ENCODE results near the gene C1orf115. TPM values are rescaled to one million over a fixed set of nuclear protein-coding genes. Genes with fewer than 3 reads are reported as not detected.

C1orf115 gene
- total RNA-seq, 1 donor from 2014 or later = 1.8 TPM

GRCh38 chr1:220708244-220708643, 18.1 kb downstream of the C1orf115 start:
- Histone ChIP-seq H3K36me3 (ENCODE audit: insufficient read depth, low read length) (no peaks in the 10 kb centered on the region), H3K9me3 (ENCODE audit: insufficient read depth, low read depth, low read length) (no peaks in the 10 kb centered on the region), H3K4me2 (ENCODE audit: low read length) (no peak overlapping the region), H3K27me3 (ENCODE audit: insufficient read depth, low read length) (no peaks in the 10 kb centered on the region), H2AFZ (ENCODE audit: low read depth, low read length) (no peak overlapping the region), H3K9ac (ENCODE audit: low read length) (no peak overlapping the region), H3K4me1 (ENCODE audit: insufficient read depth, low read length) (no peaks in the 10 kb centered on the region), H3K27ac (ENCODE audit: low read depth, low read length) (no peak overlapping the region), H3K4me3 (ENCODE audit: insufficient read depth, low read depth, low read length) (no peak overlapping the region), H3K79me2 (ENCODE audit: insufficient read depth, low read length) (no peaks in the 10 kb centered on the region), H4K20me1 (ENCODE audit: insufficient read depth, low read length) (no peaks in the 10 kb centered on the region)
- Mint-ChIP-seq H3K4me1 (ENCODE audit: low read depth, unreplicated experiment) (no peaks in the 10 kb centered on the region), H3K27ac (ENCODE audit: unreplicated experiment) (no peak overlapping the region), H3K36me3 (ENCODE audit: low read depth, unreplicated experiment) (no peaks in the 10 kb centered on the region), H3K9me3 (ENCODE audit: unreplicated experiment) (peaks cover 3% of the 10 kb centered on the region), H3K27me3 (ENCODE audit: low read depth, unreplicated experiment) (peaks cover 16% of the 10 kb centered on the region), H3K4me3 (ENCODE audit: unreplicated experiment) (no peak overlapping the region)
- DNase-seq (ENCODE audit: low read depth) = no peak
- TF ChIP-seq EZH2 (IDR thresholded peaks at IDR 0.05; ENCODE audit: insufficient read depth, low read length) (no peak), CTCF (IDR thresholded peaks at IDR 0.05; ENCODE audit: insufficient read depth, low read depth, low read length) (no peak)
- FAIRE-seq = no peak

GRCh38 chr1:220708936-220709801, 19.0 kb downstream of the C1orf115 start:
- no peaks in the 10 kb centered on the region for H3K36me3 Mint-ChIP-seq (ENCODE audit: low read depth, unreplicated experiment)
- no peak overlapping the region for H3K9ac ChIP-seq (ENCODE audit: low read length)
- H3K9me3 ChIP-seq (ENCODE audit: insufficient read depth, low read depth, low read length) = no peaks in the 10 kb centered on the region
- no peak overlapping the region for H2AFZ ChIP-seq (ENCODE audit: low read depth, low read length)
- no peak overlapping the region for H3K4me3 ChIP-seq (ENCODE audit: insufficient read depth, low read depth, low read length)
- H3K4me2 ChIP-seq (ENCODE audit: low read length) = no peak overlapping the region
- no peak overlapping the region for H3K27ac ChIP-seq (ENCODE audit: low read depth, low read length)
- FAIRE-seq (no peak), DNase-seq (ENCODE audit: low read depth) (no peak)
- no peak overlapping the region for H3K27ac Mint-ChIP-seq (ENCODE audit: unreplicated experiment)
- peaks cover 2% of the 10 kb centered on the region for H3K9me3 Mint-ChIP-seq (ENCODE audit: unreplicated experiment)
- no peak overlapping the region for H3K4me3 Mint-ChIP-seq (ENCODE audit: unreplicated experiment)
- H3K4me1 ChIP-seq (ENCODE audit: insufficient read depth, low read length) = no peaks in the 10 kb centered on the region
- H3K27me3 Mint-ChIP-seq (ENCODE audit: low read depth, unreplicated experiment) = peaks cover 14% of the 10 kb centered on the region
- H3K36me3 ChIP-seq (ENCODE audit: insufficient read depth, low read length) = no peaks in the 10 kb centered on the region
- H3K27me3 ChIP-seq (ENCODE audit: insufficient read depth, low read length) = no peaks in the 10 kb centered on the region
- no peaks in the 10 kb centered on the region for H3K4me1 Mint-ChIP-seq (ENCODE audit: low read depth, unreplicated experiment)
- no peaks in the 10 kb centered on the region for H3K79me2 ChIP-seq (ENCODE audit: insufficient read depth, low read length)
- H4K20me1 ChIP-seq (ENCODE audit: insufficient read depth, low read length) = no peaks in the 10 kb centered on the region
- TF ChIP-seq EZH2 (IDR thresholded peaks at IDR 0.05; ENCODE audit: insufficient read depth, low read length) (no peak), CTCF (IDR thresholded peaks at IDR 0.05; ENCODE audit: insufficient read depth, low read depth, low read length) (no peak)

GRCh38 chr1:220710333-220710732, 20.2 kb downstream of the C1orf115 start:
- Mint-ChIP-seq H3K36me3 (ENCODE audit: low read depth, unreplicated experiment) (no peaks in the 10 kb centered on the region), H3K27ac (ENCODE audit: unreplicated experiment) (no peak overlapping the region), H3K9me3 (ENCODE audit: unreplicated experiment) (peaks cover 6% of the 10 kb centered on the region), H3K4me1 (ENCODE audit: low read depth, unreplicated experiment) (no peaks in the 10 kb centered on the region), H3K27me3 (ENCODE audit: low read depth, unreplicated experiment) (peaks cover 11% of the 10 kb centered on the region), H3K4me3 (ENCODE audit: unreplicated experiment) (no peak overlapping the region)
- DNase-seq (ENCODE audit: low read depth) (no peak), FAIRE-seq (no peak)
- Histone ChIP-seq H3K27me3 (ENCODE audit: insufficient read depth, low read length) (no peaks in the 10 kb centered on the region), H3K27ac (ENCODE audit: low read depth, low read length) (no peak overlapping the region), H3K4me1 (ENCODE audit: insufficient read depth, low read length) (no peaks in the 10 kb centered on the region), H3K79me2 (ENCODE audit: insufficient read depth, low read length) (no peaks in the 10 kb centered on the region), H3K9me3 (ENCODE audit: insufficient read depth, low read depth, low read length) (no peaks in the 10 kb centered on the region), H3K36me3 (ENCODE audit: insufficient read depth, low read length) (no peaks in the 10 kb centered on the region), H3K4me3 (ENCODE audit: insufficient read depth, low read depth, low read length) (no peak overlapping the region), H3K9ac (ENCODE audit: low read length) (no peak overlapping the region), H3K4me2 (ENCODE audit: low read length) (no peak overlapping the region), H4K20me1 (ENCODE audit: insufficient read depth, low read length) (no peaks in the 10 kb centered on the region), H2AFZ (ENCODE audit: low read depth, low read length) (no peak overlapping the region)
- TF ChIP-seq CTCF (IDR thresholded peaks at IDR 0.05; ENCODE audit: insufficient read depth, low read depth, low read length) (no peak), EZH2 (IDR thresholded peaks at IDR 0.05; ENCODE audit: insufficient read depth, low read length) (no peak)

Data from astrocyte (in vitro differentiated cells and primary cell).